PC-3 (cell line): ENCODE results near the gene HES2. TPM values are rescaled to one million over a fixed set of nuclear protein-coding genes. Genes with fewer than 3 reads are reported as not detected.

Source experiments
- ATAC-seq: fragments of 200-7000 bp; cut with Tn5 transposase; 2 replicates; pipeline ENCODE4 v1.9.1; 2020; ENCODE audit warnings: mild to moderate bottlenecking, moderate library complexity
- BruUV-seq: library from RNA; stranded (reverse); fragments of 400-500 nt; replicated peaks from 2 replicates; lab custom pipeline; 2021; lab: Mats Ljungman, UMichigan
- CTCF ChIA-PET: fragments of 300-600 bp; sonication (Branson Sonifier 250); formaldehyde crosslinking; loops from one replicate; lab custom pipeline; 2022; ENCODE audit warnings: antibody characterized with exemption; lab: Charles Lee
- POLR2A ChIA-PET: fragments of 300-600 bp; sonication (Branson Sonifier 250); formaldehyde crosslinking; loops from one replicate; lab custom pipeline; 2022; ENCODE audit warnings: antibody characterized with exemption; ENCODE audit not compliant: unreplicated experiment; lab: Charles Lee
- DNase-seq: peaks from one replicate; pipeline ENCODE4 v3.0.0-alpha.2; 2015
- H2AFZ ChIP-seq: fragments of 300-600 bp; sonication (generic); 2 replicates; pipeline ENCODE4 v1.6.0; 2016; ENCODE audit warnings: antibody characterized with exemption, low read length
- H3F3A ChIP-seq: fragments of 300-600 bp; sonication (generic); one replicate; pipeline ENCODE4 v1.6.0; 2017; ENCODE audit warnings: antibody characterized with exemption, low read length, control low read depth, mild to moderate bottlenecking; ENCODE audit not compliant: unreplicated experiment
- H3K27ac ChIP-seq: fragments of 300-600 bp; sonication (generic); 2 replicates; pipeline ENCODE4 v1.5.1; 2016; ENCODE audit warnings: mild to moderate bottlenecking, low read length
- H3K27me3 ChIP-seq: fragments of 300-600 bp; sonication (generic); 2 replicates; pipeline ENCODE4 v1.6.1; 2016; ENCODE audit warnings: low read length, mixed read lengths
- H3K36me3 ChIP-seq: fragments of 300-600 bp; sonication (generic); 2 replicates; pipeline ENCODE4 v1.6.1; 2016; ENCODE audit warnings: low read depth, mixed run types, low read length, mixed read lengths
- H3K4me1 ChIP-seq: fragments of 300-600 bp; sonication (generic); 2 replicates; pipeline ENCODE4 v1.5.1; 2016; ENCODE audit warnings: low read length; ENCODE audit not compliant: insufficient read depth
- H3K4me2 ChIP-seq: fragments of 300-600 bp; sonication (generic); 2 replicates; pipeline ENCODE4 v1.6.0; 2016; ENCODE audit warnings: low read length
- H3K4me3 ChIP-seq: fragments of 300-600 bp; sonication (generic); 2 replicates; pipeline ENCODE4 v1.5.1; 2016; ENCODE audit warnings: mild to moderate bottlenecking, low read length, mixed read lengths
- H3K79me2 ChIP-seq: fragments of 300-600 bp; sonication (generic); 2 replicates; pipeline ENCODE4 v1.6.1; 2017; ENCODE audit warnings: low read length, mixed read lengths
- H3K9ac ChIP-seq: fragments of 300-600 bp; sonication (generic); 2 replicates; pipeline ENCODE4 v1.6.0; 2016; ENCODE audit warnings: mild to moderate bottlenecking, low read length
- H3K9me2 ChIP-seq: fragments of 300-600 bp; sonication (generic); replicated peaks from 2 replicates; pipeline ENCODE4 v1.6.1; 2016; ENCODE audit warnings: mixed run types, low read length, mixed read lengths
- H3K9me3 ChIP-seq: fragments of 300-600 bp; sonication (generic); 2 replicates; pipeline ENCODE4 v1.6.1; 2016; ENCODE audit warnings: low read length, mixed read lengths
- H4K20me1 ChIP-seq: fragments of 300-600 bp; sonication (generic); 2 replicates; pipeline ENCODE4 v1.6.1; 2016; ENCODE audit warnings: low read length, mixed read lengths
- EZH2 ChIP-seq: fragments of 300-600 bp; sonication (generic); IDR thresholded peaks from one replicate; pipeline ENCODE4 v1.6.1; 2017; ENCODE audit warnings: antibody characterized with exemption, mild to moderate bottlenecking, low read length; ENCODE audit not compliant: unreplicated experiment
- EZH2phosphoT487 ChIP-seq: fragments of 300-600 bp; sonication (generic); IDR thresholded peaks from 2 replicates; pipeline ENCODE4 v1.6.1; 2018; ENCODE audit warnings: mild to moderate bottlenecking, antibody characterized with exemption, low read length, borderline replicate concordance
- intact Hi-C: fragments of 100-400 bp; cut with micrococcal nuclease; formaldehyde crosslinking; loops from 2 replicates; pipeline ENCODE4 v1.9.0; 2023
- total RNA-seq: library from RNA; depleted of rRNA; stranded (reverse); fragments of >200 nt; gene quantifications from 2 replicates; pipeline ENCODE4 v1.2.3, GENCODE V29; 2014
- TF ChIP-seq, protein P1 (sequence below): fragments of 300-600 bp; sonication (generic); conservative IDR thresholded peaks from 2 replicates; pipeline ENCODE4 v1.5.1; 2017; ENCODE audit warnings: antibody characterized with exemption, low read depth, mild to moderate bottlenecking, low read length

The HES2 gene
- total RNA-seq, 1 experiment from 2014 or later = 42.9 TPM

- ATAC-seq = no peak
- Histone ChIP-seq H3K9me3 (no peaks in the 10 kb centered on the region), H4K20me1 (no peaks in the 10 kb centered on the region), H2AFZ (no peak overlapping the region), H3K4me3 (no peak overlapping the region), H3K9me2 (no peaks in the 10 kb centered on the region), H3K4me2 (peak overlapping the region; percentile 61; the same call in 1 of the 2 replicates), H3K9ac (no peak overlapping the region), H3K4me1 (peaks cover 64% of the 10 kb centered on the region), H3K79me2 (peaks cover 5% of the 10 kb centered on the region; the same call in 1 of the 2 replicates), H3K27ac (no peak overlapping the region), H3K36me3 (no peaks in the 10 kb centered on the region), H3K27me3 (no peaks in the 10 kb centered on the region), H3F3A (no peaks in the 10 kb centered on the region)
- no peak for DNase-seq
- CTCF ChIA-PET = no interaction called here
- intact Hi-C loops = no loop called here
- BruUV-seq = no TSS peak
- POLR2A ChIA-PET = interaction anchor here (0.6 kb wide), 1 partner anchor 11 kb away, joined by 4 read pairs; no protein-coding TSS in a partner anchor
- TF ChIP-seq, protein P1, sequence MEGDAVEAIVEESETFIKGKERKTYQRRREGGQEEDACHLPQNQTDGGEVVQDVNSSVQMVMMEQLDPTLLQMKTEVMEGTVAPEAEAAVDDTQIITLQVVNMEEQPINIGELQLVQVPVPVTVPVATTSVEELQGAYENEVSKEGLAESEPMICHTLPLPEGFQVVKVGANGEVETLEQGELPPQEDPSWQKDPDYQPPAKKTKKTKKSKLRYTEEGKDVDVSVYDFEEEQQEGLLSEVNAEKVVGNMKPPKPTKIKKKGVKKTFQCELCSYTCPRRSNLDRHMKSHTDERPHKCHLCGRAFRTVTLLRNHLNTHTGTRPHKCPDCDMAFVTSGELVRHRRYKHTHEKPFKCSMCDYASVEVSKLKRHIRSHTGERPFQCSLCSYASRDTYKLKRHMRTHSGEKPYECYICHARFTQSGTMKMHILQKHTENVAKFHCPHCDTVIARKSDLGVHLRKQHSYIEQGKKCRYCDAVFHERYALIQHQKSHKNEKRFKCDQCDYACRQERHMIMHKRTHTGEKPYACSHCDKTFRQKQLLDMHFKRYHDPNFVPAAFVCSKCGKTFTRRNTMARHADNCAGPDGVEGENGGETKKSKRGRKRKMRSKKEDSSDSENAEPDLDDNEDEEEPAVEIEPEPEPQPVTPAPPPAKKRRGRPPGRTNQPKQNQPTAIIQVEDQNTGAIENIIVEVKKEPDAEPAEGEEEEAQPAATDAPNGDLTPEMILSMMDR = no peak
- TF ChIP-seq EZH2phosphoT487 = no peak
- TF ChIP-seq EZH2 = no peak
Measured at GRCh38 chr1:6426277-6426971, 6.7 kb upstream of the HES2 start.

DNA sequence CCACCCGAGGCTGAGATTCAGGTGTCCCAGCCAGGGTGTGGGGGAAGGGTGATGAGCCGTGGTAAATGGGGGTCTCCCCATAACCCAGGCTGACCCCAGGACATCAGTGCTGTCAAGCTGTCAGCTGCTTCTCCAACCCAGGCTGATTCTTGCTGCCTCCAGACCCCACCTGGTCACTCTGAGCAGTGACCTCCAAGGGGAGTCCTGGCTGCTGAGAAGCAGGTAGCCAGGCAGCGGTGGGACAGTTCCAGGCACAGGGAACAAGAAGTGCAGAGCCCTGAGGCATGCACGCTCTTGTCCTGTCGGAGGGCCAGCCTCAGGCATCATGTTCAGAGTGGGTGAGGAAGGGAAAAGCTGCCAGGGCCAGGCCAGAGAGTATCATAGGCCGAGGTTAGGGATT lies 5.9 kb upstream of the HES2 start:
- Histone ChIP-seq H3K79me2 (peaks cover 5% of the 10 kb centered on the region; the same call in 1 of the 2 replicates), H3K4me1 (peaks cover 61% of the 10 kb centered on the region), H3K36me3 (no peaks in the 10 kb centered on the region), H3K9me2 (no peaks in the 10 kb centered on the region), H3K4me2 (peak overlapping the region; percentile 61), H3K9ac (no peak overlapping the region), H3K27ac (no peak overlapping the region), H3K9me3 (no peaks in the 10 kb centered on the region), H3K4me3 (peak overlapping the region; percentile 46), H2AFZ (no peak overlapping the region), H3F3A (no peaks in the 10 kb centered on the region), H3K27me3 (no peaks in the 10 kb centered on the region), H4K20me1 (no peaks in the 10 kb centered on the region)
- TF ChIP-seq, protein P1 = no peak
- TF ChIP-seq EZH2phosphoT487 = no peak
- no peak for TF ChIP-seq EZH2
- BruUV-seq = TSS peak; percentile 46
- DNase-seq (no peak), ATAC-seq (no peak)
- ChIA-PET POLR2A (interaction anchor here (0.5 kb wide), 1 partner anchor 65 kb away, joined by 3 read pairs; no protein-coding TSS in a partner anchor), CTCF (no interaction called here)
- intact Hi-C loops = no loop called here
